Measurements from ENCODE around the gene PCYT1A. TPM values are rescaled to one million over a fixed set of nuclear protein-coding genes. Genes with fewer than 3 reads are reported as not detected.

The PCYT1A gene
- total RNA-seq, 2 donors from 2014 or later: 52.0 to 56.9 TPM

GRCh38 chr3:196275126-196275525, 12.4 kb downstream of the PCYT1A start:
- H3K27me3 Mint-ChIP-seq (ENCODE audit: low read depth): no peaks in the 10 kb centered on the region
- ATAC-seq (replicated peaks in 1 of 2) (no peak), DNase-seq (no peak)
- peak overlapping the region; percentile 97 for H3K27ac Mint-ChIP-seq
- H3K4me3 Mint-ChIP-seq: peak overlapping the region; percentile 65 to 90
- peaks cover 0 to 1% of the 10 kb centered on the region in 2 donors for H3K9me3 Mint-ChIP-seq
- H3K36me3 Mint-ChIP-seq (ENCODE audit: insufficient read depth in 2 of 2): peaks cover 7 to 18% of the 10 kb centered on the region in 2 donors
- peaks cover 84% of the 10 kb centered on the region for H3K4me1 Mint-ChIP-seq (ENCODE audit: low read depth)

- no peaks in the 10 kb centered on the region for H3K27me3 Mint-ChIP-seq (ENCODE audit: low read depth)
- peaks cover 0 to 1% of the 10 kb centered on the region in 2 donors for H3K9me3 Mint-ChIP-seq
- peaks cover 9 to 18% of the 10 kb centered on the region in 2 donors for H3K36me3 Mint-ChIP-seq (ENCODE audit: insufficient read depth in 2 of 2)
- H3K27ac Mint-ChIP-seq: peak overlapping the region; percentile 97
- H3K4me1 Mint-ChIP-seq (ENCODE audit: low read depth): peaks cover 83% of the 10 kb centered on the region
- DNase-seq (peak; percentile 75 to 79), ATAC-seq (replicated peaks in 1 of 2) (peak; percentile 89 to 90)
- H3K4me3 Mint-ChIP-seq: peak overlapping the region; percentile 65 to 90
These were observed 12.9 kb downstream of the PCYT1A start for GRCh38 chr3:196274585-196274984.

- Mint-ChIP-seq H3K4me1 (ENCODE audit: low read depth) (peaks cover 73% of the 10 kb centered on the region), H3K4me3 (peak overlapping the region in 1 of 2 donors; percentile 65), H3K27ac (peak overlapping the region; percentile 93), H3K9me3 (peaks cover 0 to 1% of the 10 kb centered on the region in 2 donors), H3K36me3 (ENCODE audit: insufficient read depth in 2 of 2) (peaks cover 13 to 23% of the 10 kb centered on the region in 2 donors), H3K27me3 (ENCODE audit: low read depth) (no peaks in the 10 kb centered on the region)
- ATAC-seq (replicated peaks in 1 of 2) (no peak), DNase-seq (peak in 1 of 2 donors; percentile 8)
These were observed 13.9 kb downstream of the PCYT1A start for GRCh38 chr3:196273655-196274054.

- ATAC-seq (replicated peaks in 1 of 2): no peak
- peaks cover 65% of the 10 kb centered on the region for H3K4me1 Mint-ChIP-seq (ENCODE audit: low read depth)
- no peaks in the 10 kb centered on the region for H3K27me3 Mint-ChIP-seq (ENCODE audit: low read depth)
- H3K36me3 Mint-ChIP-seq (ENCODE audit: insufficient read depth in 2 of 2): peaks cover 13 to 20% of the 10 kb centered on the region in 2 donors
- H3K4me3 Mint-ChIP-seq: peak overlapping the region; percentile 36 to 60
- DNase-seq: no peak
- H3K9me3 Mint-ChIP-seq: peaks cover 0 to 1% of the 10 kb centered on the region in 2 donors
- peak overlapping the region; percentile 93 for H3K27ac Mint-ChIP-seq
These were observed 14.7 kb downstream of the PCYT1A start for GRCh38 chr3:196272826-196273225.

- H3K9me3 Mint-ChIP-seq: peaks cover 0 to 1% of the 10 kb centered on the region in 2 donors
- no peak overlapping the region for H3K4me3 Mint-ChIP-seq
- DNase-seq: no peak
- H3K27me3 Mint-ChIP-seq (ENCODE audit: low read depth): no peaks in the 10 kb centered on the region
- peak overlapping the region; percentile 56 for H3K27ac Mint-ChIP-seq
- H3K4me1 Mint-ChIP-seq (ENCODE audit: low read depth): peaks cover 47% of the 10 kb centered on the region
- ATAC-seq (replicated peaks in 1 of 2): no peak
- H3K36me3 Mint-ChIP-seq (ENCODE audit: insufficient read depth in 2 of 2): peaks cover 13 to 23% of the 10 kb centered on the region in 2 donors
These were observed 17.0 kb downstream of the PCYT1A start for GRCh38 chr3:196270499-196270898.

- H3K27ac Mint-ChIP-seq: peak overlapping the region; percentile 63
- DNase-seq (no peak), ATAC-seq (replicated peaks in 1 of 2) (no peak)
- H3K4me3 Mint-ChIP-seq: no peak overlapping the region
- no peaks in the 10 kb centered on the region for H3K27me3 Mint-ChIP-seq (ENCODE audit: low read depth)
- peaks cover 27% of the 10 kb centered on the region for H3K4me1 Mint-ChIP-seq (ENCODE audit: low read depth)
- H3K36me3 Mint-ChIP-seq (ENCODE audit: insufficient read depth in 2 of 2): peaks cover 15 to 22% of the 10 kb centered on the region in 2 donors
- H3K9me3 Mint-ChIP-seq: no peaks in the 10 kb centered on the region
These were observed 19.0 kb downstream of the PCYT1A start for GRCh38 chr3:196268284-196269163.

- Mint-ChIP-seq H3K4me1 (ENCODE audit: low read depth) (peaks cover 5% of the 10 kb centered on the region), H3K27me3 (ENCODE audit: low read depth) (no peaks in the 10 kb centered on the region), H3K36me3 (ENCODE audit: insufficient read depth in 2 of 2) (peaks cover 8 to 12% of the 10 kb centered on the region in 2 donors), H3K4me3 (no peak overlapping the region), H3K9me3 (peaks cover 0 to 2% of the 10 kb centered on the region in 2 donors), H3K27ac (no peak overlapping the region)
- ATAC-seq (replicated peaks in 1 of 2) (no peak), DNase-seq (no peak)
These were observed 23.7 kb downstream of the PCYT1A start for GRCh38 chr3:196263819-196264218.

- no peak for DNase-seq
- H3K4me1 Mint-ChIP-seq (ENCODE audit: low read depth): peaks cover 5% of the 10 kb centered on the region
- H3K27ac Mint-ChIP-seq: peak overlapping the region; percentile 78
- peaks cover 9 to 10% of the 10 kb centered on the region in 2 donors for H3K36me3 Mint-ChIP-seq (ENCODE audit: insufficient read depth in 2 of 2)
- H3K9me3 Mint-ChIP-seq: peaks cover 0 to 2% of the 10 kb centered on the region in 2 donors
- H3K27me3 Mint-ChIP-seq (ENCODE audit: low read depth): no peaks in the 10 kb centered on the region
- no peak overlapping the region for H3K4me3 Mint-ChIP-seq
- ATAC-seq (replicated peaks in 1 of 2): no peak
These were observed 26.7 kb downstream of the PCYT1A start for GRCh38 chr3:196260784-196261183.

- H3K4me3 Mint-ChIP-seq: no peak overlapping the region
- ATAC-seq (replicated peaks in 1 of 2) (no peak), DNase-seq (no peak)
- no peak overlapping the region for H3K27ac Mint-ChIP-seq
- H3K9me3 Mint-ChIP-seq: no peaks in the 10 kb centered on the region
- H3K27me3 Mint-ChIP-seq (ENCODE audit: low read depth): no peaks in the 10 kb centered on the region
- H3K36me3 Mint-ChIP-seq (ENCODE audit: insufficient read depth in 2 of 2): peaks cover 2 to 5% of the 10 kb centered on the region in 2 donors
- peaks cover 9% of the 10 kb centered on the region for H3K4me1 Mint-ChIP-seq (ENCODE audit: low read depth)
These were observed 31.8 kb downstream of the PCYT1A start for GRCh38 chr3:196255776-196256175.

- H3K27me3 Mint-ChIP-seq (ENCODE audit: low read depth): no peaks in the 10 kb centered on the region
- peaks cover 9% of the 10 kb centered on the region for H3K4me1 Mint-ChIP-seq (ENCODE audit: low read depth)
- H3K9me3 Mint-ChIP-seq: no peaks in the 10 kb centered on the region
- peak overlapping the region; percentile 0 for H3K27ac Mint-ChIP-seq
- no peak overlapping the region for H3K4me3 Mint-ChIP-seq
- DNase-seq (no peak), ATAC-seq (replicated peaks in 1 of 2) (no peak)
- peaks cover 2 to 5% of the 10 kb centered on the region in 2 donors for H3K36me3 Mint-ChIP-seq (ENCODE audit: insufficient read depth in 2 of 2)
These were observed 32.9 kb downstream of the PCYT1A start for GRCh38 chr3:196254376-196255283.

- Mint-ChIP-seq H3K36me3 (ENCODE audit: insufficient read depth in 2 of 2) (peaks cover 2 to 6% of the 10 kb centered on the region in 2 donors), H3K27ac (no peak overlapping the region), H3K4me3 (no peak overlapping the region), H3K9me3 (no peaks in the 10 kb centered on the region), H3K27me3 (ENCODE audit: low read depth) (no peaks in the 10 kb centered on the region), H3K4me1 (ENCODE audit: low read depth) (peaks cover 4% of the 10 kb centered on the region)
- no peak for DNase-seq
- no peak for ATAC-seq (replicated peaks in 1 of 2)
These were observed 35.6 kb downstream of the PCYT1A start for GRCh38 chr3:196251918-196252317.

- H3K27me3 Mint-ChIP-seq (ENCODE audit: low read depth): no peaks in the 10 kb centered on the region
- no peaks in the 10 kb centered on the region for H3K9me3 Mint-ChIP-seq
- H3K27ac Mint-ChIP-seq: no peak overlapping the region
- H3K4me3 Mint-ChIP-seq: no peak overlapping the region
- DNase-seq (peak in 1 of 2 donors; percentile 11), ATAC-seq (replicated peaks in 1 of 2) (peak; percentile 44 to 84)
- H3K4me1 Mint-ChIP-seq (ENCODE audit: low read depth): no peaks in the 10 kb centered on the region
- H3K36me3 Mint-ChIP-seq (ENCODE audit: insufficient read depth in 2 of 2): peaks cover 2 to 6% of the 10 kb centered on the region in 2 donors
These were observed 40.8 kb downstream of the PCYT1A start for GRCh38 chr3:196246612-196247308.

All from activated T-cell treated with anti-CD3 and anti-CD28 coated beads, Interleukin-2, amount 50 U/mL, for 72 hours (primary cell).